Measurements from ENCODE around the gene BDH1. TPM values are rescaled to one million over a fixed set of nuclear protein-coding genes. Genes with fewer than 3 reads are reported as not detected.

BDH1 gene
- total and polyA plus RNA-seq, 2 of the 8 experiments (the other 6 are each of a cell fraction or from before 2014, with no cell fraction given) = 27.2 to 28.1 TPM

DNA sequence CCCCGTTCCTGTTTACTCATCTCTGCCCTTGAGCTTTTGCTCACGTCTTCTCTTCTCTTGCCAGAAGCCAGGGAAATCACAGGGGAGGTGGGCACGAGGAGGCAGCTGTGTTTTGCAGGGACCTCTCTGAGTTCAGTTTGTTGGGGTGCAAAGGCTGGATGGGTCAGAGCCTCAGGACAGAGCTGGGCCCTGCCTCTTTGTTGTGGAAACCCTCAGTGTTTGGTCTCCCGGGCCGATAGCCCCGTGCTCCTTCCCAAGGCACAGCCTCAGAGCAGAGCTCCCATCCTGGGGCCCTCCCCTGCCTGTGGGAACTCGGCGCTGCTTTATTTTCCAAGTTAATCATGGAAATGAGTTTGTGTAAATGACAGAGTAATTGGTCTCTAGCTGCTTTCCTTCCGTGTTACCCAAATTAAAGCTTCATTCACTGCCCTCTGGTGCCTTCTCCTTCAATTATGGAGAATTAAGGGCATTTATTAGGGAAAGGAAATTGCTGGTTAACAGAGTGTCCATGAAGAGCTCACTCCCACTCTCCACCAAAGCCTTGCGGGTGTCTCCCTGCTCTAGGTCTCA, 40.9 kb downstream of the BDH1 start:
- Histone ChIP-seq H2BK20ac (ENCODE audit: low read length) (no peak overlapping the region), H3K56ac (replicated peaks; ENCODE audit: insufficient read length, low read depth, low read length) (no peak overlapping the region), H3K79me1 (ENCODE audit: low read depth, low read length) (no peaks in the 10 kb centered on the region), H3K18ac (ENCODE audit: extremely low read depth, low read length) (no peak overlapping the region), H2BK5ac (ENCODE audit: low read depth, low read length) (0 out of 2 replicates have a peak overlapping the region, but pooled peaks have one; percentile 52), H2BK12ac (ENCODE audit: low read depth, low read length) (no peak overlapping the region; the same call in 1 of the 2 replicates), H3K4ac (replicated peaks; ENCODE audit: insufficient read length, low read depth, low read length) (no peak overlapping the region), H3K9ac (replicated peaks in 1 of 4; ENCODE audit: extremely low read depth in 1 of 4, low read depth in 3 of 4, low read length in 3 of 4) (no peak overlapping the region), H3K4me2 (ENCODE audit: insufficient read depth in 1 of 2, low read depth in 2 of 2, low read length in 2 of 2) (no peak overlapping the region), H2AFZ (ENCODE audit: low read length) (no peak overlapping the region), H3K4me1 (replicated peaks in 1 of 4; ENCODE audit: control insufficient read depth in 3 of 4, insufficient read depth in 4 of 4, low read length in 3 of 4) (peaks cover 0 to 7% (median 2%) of the 10 kb centered on the region in 4 experiments; a peak in 5 of 7 replicates), H2AK5ac (ENCODE audit: low read depth, low read length) (no peak overlapping the region), H2BK15ac (ENCODE audit: low read length) (no peak overlapping the region), H3K9me3 (ENCODE audit: insufficient read depth in 2 of 2, low read depth in 1 of 2, low read length in 1 of 2) (no peaks in the 10 kb centered on the region), H3K23ac (ENCODE audit: insufficient read length) (no peak overlapping the region), H3K36me3 (ENCODE audit: control insufficient read depth in 2 of 4, insufficient read depth in 4 of 4, low read length in 3 of 4) (peaks cover 0 to 3% (median 0%) of the 10 kb centered on the region in 4 experiments; a peak in 1 of 8 replicates), H4K20me1 (replicated peaks in 1 of 2; ENCODE audit: control insufficient read depth in 1 of 2, insufficient read depth in 2 of 2, low read length in 2 of 2) (no peaks in the 10 kb centered on the region), H3K4me3 (ENCODE audit: extremely low read depth in 1 of 4, insufficient read depth in 2 of 4, low read depth in 3 of 4, low read length in 4 of 4) (no peak overlapping the region), H4K5ac (ENCODE audit: insufficient read length, low read depth, low read length) (no peak overlapping the region), H4K91ac (replicated peaks; ENCODE audit: insufficient read length, low read length) (no peak overlapping the region), H4K8ac (ENCODE audit: extremely low read depth, insufficient read depth, low read length) (no peak overlapping the region), H2BK120ac (replicated peaks; ENCODE audit: low read depth, low read length) (no peak overlapping the region), H3K14ac (ENCODE audit: insufficient read length) (no peak overlapping the region), H3K27me3 (replicated peaks in 1 of 4; ENCODE audit: control insufficient read depth in 3 of 4, extremely low read depth in 1 of 4, insufficient read depth in 3 of 4, low read length in 3 of 4) (no peaks in the 10 kb centered on the region), H3K79me2 (ENCODE audit: control insufficient read depth in 1 of 2, insufficient read depth in 2 of 2, low read length in 2 of 2) (no peaks in the 10 kb centered on the region), H3K23me2 (ENCODE audit: low read depth, low read length) (no peaks in the 10 kb centered on the region), H3K27ac (ENCODE audit: low read depth, low read length) (no peak overlapping the region)
- DNase-seq (ENCODE audit: low read depth in 1 of 2, low spot score in 2 of 2) (no peak), FAIRE-seq (no peak)
- POLR2A ChIA-PET (ENCODE audit: partially characterized antibody) = interaction anchor here (0.9 to 1.5 kb wide), 3 partner anchors 18 to 33 kb away, joined by 3 read pairs; no protein-coding TSS in a partner anchor
- WGBS, 2 experiments (ENCODE audit: extremely low coverage in 1 of 2, insufficient coverage in 1 of 2, insufficient read length in 1 of 2, insufficient replicate concordance in 2 of 2, low coverage in 1 of 2, low lambda C conversion rate in 2 of 2, missing lambda C conversion rate in 1 of 2) = 89% methylated on average over 9 of the region's 10 CpGs; no CpG with 5 or more reads in 1 of the 2 experiments
- TF ChIP-seq POLR2A (IDR thresholded peaks at IDR 0.05; ENCODE audit: control extremely low read depth in 1 of 2, low read depth in 2 of 2, low read length in 2 of 2) = no peak
- TF ChIP-seq SP1 (IDR thresholded peaks at IDR 0.05; ENCODE audit: low read depth, low read length) = no peak
- no peak for TF ChIP-seq GABPA (IDR thresholded peaks at IDR 0.05; ENCODE audit: borderline replicate concordance, insufficient read depth, low read length)
- no peak for TF ChIP-seq CHD2 (IDR thresholded peaks at IDR 0.05; ENCODE audit: low read length)
- no peak for TF ChIP-seq HDAC2 (IDR thresholded peaks at IDR 0.05; ENCODE audit: borderline replicate concordance in 1 of 2, low read depth in 2 of 2, low read length in 2 of 2)
- TF ChIP-seq NRF1 (IDR thresholded peaks at IDR 0.05; ENCODE audit: low read depth, low read length) = no peak
- CTCF ChIA-PET (ENCODE audit: partially characterized antibody) = interaction anchor here (0.8 to 6.3 kb wide), 12 partner anchors 12 to 292 kb away, joined by 3 to 44 read pairs (median 4); no protein-coding TSS in a partner anchor
